ACC112 (cell line): ENCODE results near the gene CASR.

ENCODE experiments used
- H2AFZ ChIP-seq: fragments of 200-600 bp; sonication (generic); one replicate; pipeline ENCODE4 v1.6.0; 2017; ENCODE audit warnings: antibody characterized with exemption, low read length; ENCODE audit not compliant: unreplicated experiment
- H3K27ac ChIP-seq: fragments of 200-600 bp; sonication (generic); 2 replicates; pipeline ENCODE4 v1.5.1; 2014; ENCODE audit warnings: low read depth, mild to moderate bottlenecking, antibody characterized with exemption, low read length, moderate library complexity
- H3K27me3 ChIP-seq: fragments of 200-600 bp; sonication (generic); 2 replicates; pipeline ENCODE4 v1.6.1; 2014; ENCODE audit warnings: mild to moderate bottlenecking, antibody characterized with exemption, low read length, moderate library complexity, mixed read lengths; ENCODE audit not compliant: insufficient read depth
- H3K36me3 ChIP-seq: fragments of 200-600 bp; sonication (generic); 2 replicates; pipeline ENCODE4 v1.6.1; 2016; ENCODE audit warnings: mild to moderate bottlenecking, antibody characterized with exemption, low read length, moderate library complexity, mixed read lengths; ENCODE audit not compliant: insufficient read depth
- H3K4me1 ChIP-seq: fragments of 200-600 bp; sonication (generic); one replicate; pipeline ENCODE4 v1.6.1; 2016; ENCODE audit warnings: low read length, mixed read lengths; ENCODE audit not compliant: insufficient read depth, unreplicated experiment, control insufficient read depth
- H3K4me3 ChIP-seq: fragments of 200-600 bp; sonication (generic); 2 replicates; pipeline ENCODE4 v1.5.1; 2014; ENCODE audit warnings: mild to moderate bottlenecking, low read depth, low read length
- H3K79me2 ChIP-seq: fragments of 200-600 bp; sonication (generic); one replicate; pipeline ENCODE4 v1.6.0; 2016; ENCODE audit warnings: low read length; ENCODE audit not compliant: control insufficient read depth, unreplicated experiment, insufficient read depth

CASR gene

DNA sequence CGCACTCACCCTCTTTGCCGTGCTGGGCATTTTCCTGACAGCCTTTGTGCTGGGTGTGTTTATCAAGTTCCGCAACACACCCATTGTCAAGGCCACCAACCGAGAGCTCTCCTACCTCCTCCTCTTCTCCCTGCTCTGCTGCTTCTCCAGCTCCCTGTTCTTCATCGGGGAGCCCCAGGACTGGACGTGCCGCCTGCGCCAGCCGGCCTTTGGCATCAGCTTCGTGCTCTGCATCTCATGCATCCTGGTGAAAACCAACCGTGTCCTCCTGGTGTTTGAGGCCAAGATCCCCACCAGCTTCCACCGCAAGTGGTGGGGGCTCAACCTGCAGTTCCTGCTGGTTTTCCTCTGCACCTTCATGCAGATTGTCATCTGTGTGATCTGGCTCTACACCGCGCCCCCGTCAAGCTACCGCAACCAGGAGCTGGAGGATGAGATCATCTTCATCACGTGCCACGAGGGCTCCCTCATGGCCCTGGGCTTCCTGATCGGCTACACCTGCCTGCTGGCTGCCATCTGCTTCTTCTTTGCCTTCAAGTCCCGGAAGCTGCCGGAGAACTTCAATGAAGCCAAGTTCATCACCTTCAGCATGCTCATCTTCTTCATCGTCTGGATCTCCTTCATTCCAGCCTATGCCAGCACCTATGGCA is 100.5 kb downstream of the CASR start:
- Histone ChIP-seq H3K36me3 (no peaks in the 10 kb centered on the region), H2AFZ (no peak overlapping the region), H3K79me2 (no peaks in the 10 kb centered on the region), H3K4me1 (no peaks in the 10 kb centered on the region), H3K27me3 (peaks cover 74% of the 10 kb centered on the region), H3K4me3 (no peak overlapping the region), H3K27ac (no peak overlapping the region)

DNA sequence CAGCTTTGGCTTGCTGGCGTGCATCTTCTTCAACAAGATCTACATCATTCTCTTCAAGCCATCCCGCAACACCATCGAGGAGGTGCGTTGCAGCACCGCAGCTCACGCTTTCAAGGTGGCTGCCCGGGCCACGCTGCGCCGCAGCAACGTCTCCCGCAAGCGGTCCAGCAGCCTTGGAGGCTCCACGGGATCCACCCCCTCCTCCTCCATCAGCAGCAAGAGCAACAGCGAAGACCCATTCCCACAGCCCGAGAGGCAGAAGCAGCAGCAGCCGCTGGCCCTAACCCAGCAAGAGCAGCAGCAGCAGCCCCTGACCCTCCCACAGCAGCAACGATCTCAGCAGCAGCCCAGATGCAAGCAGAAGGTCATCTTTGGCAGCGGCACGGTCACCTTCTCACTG is 101.0 kb downstream of the CASR start:
- H3K27ac ChIP-seq: no peak overlapping the region

DNA sequence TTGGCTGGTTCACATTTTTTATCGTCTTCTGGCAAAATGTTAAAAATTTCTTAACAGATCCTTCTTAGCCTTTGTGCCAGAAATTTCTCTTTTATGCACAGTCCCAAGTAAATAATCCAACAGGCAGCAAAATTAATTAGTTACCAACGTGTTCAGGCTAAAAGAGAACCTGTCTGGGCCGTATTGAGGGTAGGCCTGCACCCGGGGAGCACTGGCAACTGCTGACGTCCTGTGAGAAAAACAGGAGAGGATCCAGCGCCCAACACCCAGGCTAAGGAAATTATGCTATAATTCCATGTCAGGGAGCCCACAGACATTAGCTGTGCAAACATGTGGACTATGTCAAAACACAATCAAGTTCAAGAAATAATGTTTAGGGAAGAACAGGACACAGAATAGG is 110.9 kb downstream of the CASR start:
- Histone ChIP-seq H2AFZ (no peak overlapping the region), H3K4me3 (no peak overlapping the region), H3K27me3 (peaks cover 9% of the 10 kb centered on the region; the same call in 1 of the 2 replicates), H3K4me1 (no peaks in the 10 kb centered on the region), H3K27ac (no peak overlapping the region), H3K36me3 (no peaks in the 10 kb centered on the region), H3K79me2 (no peaks in the 10 kb centered on the region)

More for the DNA sequence above, 101.0 kb downstream of the CASR start:
- no peaks in the 10 kb centered on the region for H3K4me1 ChIP-seq
- no peak overlapping the region for H3K4me3 ChIP-seq
- H3K79me2 ChIP-seq: no peaks in the 10 kb centered on the region
- H3K27me3 ChIP-seq: peaks cover 74% of the 10 kb centered on the region
- H3K36me3 ChIP-seq: no peaks in the 10 kb centered on the region
- no peak overlapping the region for H2AFZ ChIP-seq

DNA sequence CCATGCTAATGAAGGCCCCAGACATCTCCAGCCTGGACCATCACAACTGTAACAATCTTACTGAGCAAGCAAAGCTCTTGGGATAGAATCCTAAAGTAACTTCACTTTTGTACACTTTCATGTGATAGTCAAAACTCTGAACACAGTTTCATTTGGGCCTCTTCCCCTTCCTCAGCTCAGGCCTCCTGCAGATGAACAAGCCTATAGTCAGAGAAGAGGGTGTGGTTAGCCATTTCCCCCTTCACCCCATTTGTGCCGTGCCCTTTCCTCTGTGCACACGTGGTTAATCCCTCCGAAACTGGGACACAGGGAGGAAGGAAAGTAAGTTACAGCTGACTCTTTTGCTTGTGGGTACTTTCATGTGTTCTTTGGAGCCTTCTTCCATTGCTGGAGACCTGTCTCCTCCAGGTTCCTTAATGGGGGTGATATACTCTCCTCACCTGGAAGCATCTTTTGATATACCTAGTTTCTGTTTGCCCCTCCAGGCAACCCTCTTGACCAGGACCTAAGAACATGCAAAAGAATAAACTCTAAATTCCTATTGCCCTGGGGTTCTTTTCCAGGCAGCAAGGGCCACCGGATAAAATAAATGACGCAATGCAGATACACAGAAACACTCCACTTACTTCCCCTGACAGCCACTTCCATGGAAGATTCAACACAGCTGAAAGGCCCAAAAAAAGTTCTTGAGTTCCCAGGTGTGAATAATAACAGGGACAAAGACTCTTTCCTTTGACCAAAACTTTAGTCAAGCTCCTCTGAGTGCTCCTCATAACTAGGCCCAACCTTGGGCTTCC is 112.0 kb downstream of the CASR start:
- Histone ChIP-seq H2AFZ (no peak overlapping the region), H3K4me1 (no peaks in the 10 kb centered on the region), H3K36me3 (no peaks in the 10 kb centered on the region), H3K4me3 (no peak overlapping the region), H3K27ac (no peak overlapping the region), H3K27me3 (peaks cover 7% of the 10 kb centered on the region; the same call in 1 of the 2 replicates), H3K79me2 (no peaks in the 10 kb centered on the region)

DNA sequence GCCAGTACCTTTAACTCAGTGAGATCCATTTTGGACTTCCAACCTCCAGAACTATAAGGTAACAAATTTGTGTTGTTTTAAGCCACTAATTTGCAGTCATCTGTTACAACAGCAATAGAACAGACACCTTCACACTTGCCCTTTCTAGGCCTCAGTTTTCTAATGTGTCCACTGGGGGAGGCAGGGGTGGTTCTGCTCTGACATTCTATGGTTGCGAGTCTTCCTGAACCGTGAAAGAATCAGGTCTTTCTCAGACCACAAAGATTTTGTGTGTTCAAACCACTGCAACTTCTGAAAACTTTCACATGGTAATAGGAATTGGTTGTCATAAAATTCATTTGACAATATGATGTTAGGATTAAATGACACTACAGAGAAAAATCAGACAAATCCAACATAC is 114.8 kb downstream of the CASR start:
- H3K79me2 ChIP-seq: no peaks in the 10 kb centered on the region
- no peak overlapping the region for H3K27ac ChIP-seq
- H3K27me3 ChIP-seq: 0 out of 2 replicates have a peak, but pooled peaks cover 2% of the 10 kb centered on the region

DNA sequence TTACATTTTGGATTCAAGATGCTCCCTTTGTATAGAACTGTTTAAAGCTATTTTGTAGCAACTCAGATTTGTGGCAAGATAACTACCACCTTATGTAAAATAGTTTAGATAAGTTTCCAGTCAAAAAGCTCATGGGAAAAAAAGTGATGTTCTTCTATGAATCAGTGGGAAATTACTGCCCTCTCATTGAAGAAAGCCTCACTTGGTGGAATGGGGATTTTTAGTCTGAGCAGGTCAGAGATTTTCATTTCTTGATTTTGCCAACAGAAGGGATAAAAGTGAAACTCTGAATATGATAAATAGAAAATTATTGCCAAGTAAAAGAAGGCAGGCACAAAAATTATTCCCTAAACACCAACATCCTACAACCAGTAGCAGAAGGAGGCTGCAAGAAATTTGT is 115.7 kb downstream of the CASR start:
- Histone ChIP-seq H3K4me1 (no peaks in the 10 kb centered on the region), H3K79me2 (no peaks in the 10 kb centered on the region), H3K4me3 (no peak overlapping the region), H3K27ac (no peak overlapping the region), H3K27me3 (no peaks in the 10 kb centered on the region), H3K36me3 (no peaks in the 10 kb centered on the region), H2AFZ (no peak overlapping the region)

More for the DNA sequence above, 114.8 kb downstream of the CASR start:
- no peaks in the 10 kb centered on the region for H3K4me1 ChIP-seq
- H2AFZ ChIP-seq: no peak overlapping the region
- no peak overlapping the region for H3K4me3 ChIP-seq
- H3K36me3 ChIP-seq: no peaks in the 10 kb centered on the region

DNA sequence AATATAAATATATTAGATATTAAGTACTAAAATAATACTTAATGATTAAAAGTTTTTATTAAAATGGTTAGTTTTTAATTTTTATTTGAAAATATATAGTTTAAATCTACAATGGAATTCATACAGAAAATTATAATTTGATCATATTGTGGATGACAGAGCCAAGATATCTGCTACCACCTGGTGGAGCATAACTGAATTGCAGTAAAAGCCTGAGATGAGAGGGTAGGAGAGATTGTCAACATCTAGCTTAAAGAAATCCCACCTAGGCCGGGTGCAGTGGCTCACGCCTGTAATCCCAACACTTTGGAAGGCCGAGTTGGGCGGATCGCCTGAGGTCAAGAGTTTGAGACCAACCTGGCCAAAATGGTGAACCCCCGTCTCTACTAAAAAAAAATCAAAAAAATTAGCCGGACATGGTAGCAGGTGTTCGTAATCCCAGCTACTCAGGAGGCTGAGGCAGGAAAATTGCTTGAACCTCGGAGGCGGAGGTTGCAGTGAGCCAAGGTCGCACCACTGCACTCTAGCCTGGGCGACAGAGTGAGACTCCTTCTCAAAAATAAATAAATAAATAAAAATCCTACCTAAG is 116.5 kb downstream of the CASR start:
- Histone ChIP-seq H3K27me3 (no peaks in the 10 kb centered on the region), H3K4me3 (no peak overlapping the region), H2AFZ (no peak overlapping the region), H3K79me2 (no peaks in the 10 kb centered on the region), H3K36me3 (no peaks in the 10 kb centered on the region), H3K4me1 (no peaks in the 10 kb centered on the region), H3K27ac (no peak overlapping the region)

DNA sequence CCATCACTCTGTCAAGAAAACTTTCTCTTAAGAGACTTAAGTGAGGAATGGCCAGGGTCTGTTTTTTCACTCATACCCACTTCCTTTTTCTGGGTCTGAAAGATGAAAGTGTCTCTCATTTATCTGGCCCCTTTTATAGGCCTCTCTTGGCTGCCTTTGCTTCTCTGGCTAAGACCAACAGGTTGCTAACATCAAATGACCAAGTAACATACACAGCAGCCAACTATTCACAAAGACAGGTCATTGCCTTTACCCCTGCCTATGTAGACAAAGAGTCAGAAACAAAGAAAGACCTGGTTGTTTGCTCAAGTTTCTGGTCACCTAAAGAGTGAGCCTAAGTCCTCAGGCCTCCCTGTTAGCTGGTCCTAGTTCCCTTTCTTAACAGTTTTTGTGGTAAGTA is 117.6 kb downstream of the CASR start:
- Histone ChIP-seq H3K79me2 (no peaks in the 10 kb centered on the region), H3K27ac (no peak overlapping the region), H3K4me3 (no peak overlapping the region), H3K36me3 (no peaks in the 10 kb centered on the region), H3K4me1 (no peaks in the 10 kb centered on the region), H3K27me3 (no peaks in the 10 kb centered on the region), H2AFZ (no peak overlapping the region)

DNA sequence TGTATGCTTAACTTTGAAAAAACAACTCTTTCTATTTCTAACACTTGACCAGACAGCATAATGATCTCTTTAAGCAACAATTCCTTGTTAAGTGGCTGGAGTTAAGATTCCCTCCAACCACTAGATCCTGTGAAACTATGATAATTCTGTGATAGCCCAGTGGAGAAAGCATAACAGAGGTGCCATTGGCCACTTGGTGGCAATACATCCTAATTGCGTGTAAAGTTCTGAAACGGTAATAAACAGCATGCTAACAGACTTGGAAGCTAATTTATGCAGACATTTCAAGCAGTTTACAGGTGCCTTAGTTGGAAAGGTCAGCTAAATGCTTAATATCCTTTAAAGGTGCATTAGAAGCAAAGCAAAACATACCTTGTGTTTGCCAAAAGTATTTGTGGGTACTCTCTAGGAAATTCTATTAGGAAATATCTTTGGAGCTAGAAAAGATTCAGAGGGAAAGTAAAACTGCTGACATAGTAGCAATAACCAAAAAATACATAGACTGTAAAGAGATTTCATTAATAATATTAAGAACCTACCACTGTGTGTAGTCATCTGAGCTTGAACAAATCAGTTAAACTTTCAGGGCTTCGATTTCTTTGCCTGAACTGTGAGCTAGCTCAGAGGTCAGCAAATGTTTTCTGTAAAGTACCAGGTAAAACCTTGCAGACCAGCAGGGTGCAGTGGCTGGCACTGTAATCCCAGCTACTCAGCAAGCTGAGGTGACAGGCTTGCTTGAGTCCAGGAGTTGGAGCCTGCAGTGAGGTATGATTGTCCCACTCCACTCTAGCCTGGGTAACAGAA is 122.6 kb downstream of the CASR start:
- H3K79me2 ChIP-seq: no peaks in the 10 kb centered on the region
- no peak overlapping the region for H3K27ac ChIP-seq
- H3K4me1 ChIP-seq: no peaks in the 10 kb centered on the region
- H3K4me3 ChIP-seq: no peak overlapping the region
- no peak overlapping the region for H2AFZ ChIP-seq
- no peaks in the 10 kb centered on the region for H3K36me3 ChIP-seq
- no peaks in the 10 kb centered on the region for H3K27me3 ChIP-seq

DNA sequence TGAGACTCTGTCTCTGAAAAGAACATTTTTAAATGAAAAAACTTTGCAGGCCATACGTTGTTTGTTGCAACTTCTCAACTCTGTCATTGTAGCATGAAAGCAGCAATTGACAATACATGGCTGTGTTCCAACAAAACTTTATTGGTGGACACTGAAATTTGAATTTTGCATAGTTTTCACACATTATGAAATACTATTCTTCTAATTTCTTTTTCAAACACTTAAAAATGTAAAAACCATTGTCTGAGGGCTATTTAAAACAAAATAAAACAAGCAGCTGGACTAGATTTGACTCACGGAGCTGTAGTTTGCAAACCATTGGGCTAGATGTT is 123.1 kb downstream of the CASR start:
- H3K36me3 ChIP-seq: no peaks in the 10 kb centered on the region
- no peak overlapping the region for H2AFZ ChIP-seq
- no peak overlapping the region for H3K4me3 ChIP-seq
- no peak overlapping the region for H3K27ac ChIP-seq
- no peaks in the 10 kb centered on the region for H3K4me1 ChIP-seq
- no peaks in the 10 kb centered on the region for H3K79me2 ChIP-seq
- H3K27me3 ChIP-seq: no peaks in the 10 kb centered on the region
